Heart left ventricle (tissue), 16 donors: Measurements from ENCODE around the gene MCM5. TPM values are rescaled to one million over a fixed set of nuclear protein-coding genes. Genes with fewer than 3 reads are reported as not detected.

ENCODE experiments used
- ATAC-seq, 4 donors: fragments of 200-7000 bp; cut with Tn5 transposase; one replicate each; pipeline ENCODE4 v1.9.1; 2020 to 2022; ENCODE audit warnings: moderate library complexity in 4 of 4, mild to moderate bottlenecking in 3 of 4, moderate number of reproducible peaks in 1 of 4
- DNase-seq, 5 donors: peaks; one replicate each; pipeline ENCODE4 v3.0.0-alpha.2; 2020
- H3K27ac ChIP-seq, 12 donors: fragments of 200-600 bp; sonication (generic) in 4 of 12; one replicate each; pipeline versions ENCODE4 v1.5.0 to v1.8.0; 2016 to 2022; ENCODE audit warnings: mild to moderate bottlenecking in 2 of 12
- H3K27me3 ChIP-seq, 9 donors: fragments of 200-600 bp; sonication (generic) in 2 of 9; one replicate each; pipeline versions ENCODE4 v1.5.1 to v1.8.0; 2016 to 2022; ENCODE audit warnings: mild to moderate bottlenecking in 3 of 9
- H3K36me3 ChIP-seq, 9 donors: fragments of 200-600 bp; sonication (generic) in 2 of 9; one replicate each; pipeline versions ENCODE4 v1.5.0 to v1.8.0; 2018 to 2022; ENCODE audit warnings: mild to moderate bottlenecking in 2 of 9
- H3K4me1 ChIP-seq, 12 donors: fragments of 200-600 bp; sonication (generic) in 4 of 12; one replicate each; pipeline versions ENCODE4 v1.5.0 to v1.8.0; 2016 to 2022; ENCODE audit warnings: mild to moderate bottlenecking in 3 of 12
- H3K4me3 ChIP-seq, 12 donors: fragments of 200-600 bp; sonication (generic) in 4 of 12; one replicate each; pipeline versions ENCODE4 v1.5.0 to v1.8.0; 2017 to 2022; ENCODE audit warnings: mild to moderate bottlenecking in 9 of 12, moderate library complexity in 4 of 12
- H3K9me3 ChIP-seq, 12 donors: fragments of 200-600 bp; sonication (generic) in 4 of 12; one replicate each; pipeline versions ENCODE4 v1.5.0 to v1.8.0; 2016 to 2022; ENCODE audit warnings: mild to moderate bottlenecking in 1 of 12
- POLR2A ChIP-seq, 2 donors: fragments of 450-650 bp; IDR thresholded peaks; one replicate each; pipeline ENCODE4 v1.6.1; 2017; ENCODE audit warnings: antibody characterized with exemption in 2 of 2, mild to moderate bottlenecking in 2 of 2, moderate library complexity in 2 of 2
- whole genome bisulfite sequencing, 4 donors: extraction: QIAGEN DNeasy Blood & Tissue Kit in 2 of 4; methylation state at CpG; one replicate each; pipeline versions ENCODE4 v1.1.5 to v1.1.7; 2013 to 2018; 5-methylcytosine and 5-hydroxymethylcytosine counted together
- intact Hi-C, 10 donors: fragments of 100-400 bp; cut with DNase I; formaldehyde crosslinking; loops; one replicate each; pipeline versions ENCODE4 v1.11.1 to v1.14.2; 2022
- polyA plus RNA-seq, 2 donors: library from polyadenylated mRNA; stranded (reverse); fragments of 200-250 nt; gene quantifications; one replicate each; pipeline ENCODE4 v1.2.3, GENCODE V29; 2013
- total RNA-seq, 9 donors: library from RNA; depleted of rRNA in 2 of 9; stranded (reverse); fragments of >200 nt in 2 of 9; fragmentation: NEBNext Ultra II Directional in 3 of 9; extraction: Animal tissue kit (Norgen Biotek cat#: 25700) in 3 of 9; gene quantifications; one replicate each; pipeline versions ENCODE4 v1.1.0 to v1.2.4, GENCODE V29; 2016 to 2023
- TF ChIP-seq, protein P1 (sequence below), 12 donors: fragments of 200-600 bp; sonication (generic) in 4 of 12; IDR thresholded peaks; one replicate each; pipeline versions ENCODE4 v1.5.0 to v1.8.0; 2018 to 2022; ENCODE audit warnings: antibody characterized with exemption in 12 of 12, mild to moderate bottlenecking in 5 of 12
- donor health status: ischemic (EF 13 %, LVEDD 7.1; RV severe dilation, severe dysfunction).
- donor health status: healthy with polysubstance abuse.
- donor health status: DM: no; HTN: yes; CAD: no.
- donor health status: DM: no; HTN: no; CAD: no.
- donor health status: ischemic (EF 25% LVEDD 6.9; RV normal size, moderate dysfunction).
- donor health status: ischemic (EF 25% LVEDD 5.7; RV mildly dilated, moderate dysfunction).
- donor health status: healthy.
- donor health status: DM: yes; HTN: yes; CAD: no.
- donor health status: ischemic (EF 35%, LVEDD 5.7; RV mildly dilated, moderate dysfunction).
- donor health status: nonischemic (EF 11% LVEDD 7.7; RV severe dilation, severe dysfunction).
- donor health status: DM: yes; HTN: yes; CAD: no.
- donor health status: PGD.
- donor health status: ischemic (EF 29% LVEDD 5.4; RV normal size, mild dysfunction).
- donor health status: nonischemic (EF 23%, LVEDD 6.1; RV moderate dilation, normal function).

Gene MCM5
- total and polyA plus RNA-seq, 11 donors, result 5.9 to 30.2 (median 12.3) TPM

GRCh38 chr22:35353318-35353717 is 46.6 kb upstream of the MCM5 start:
- intact Hi-C loops, result loop anchor here in 8 of 10 donors (1.0 to 10.0 kb wide), 13 partner anchors 44 to 771 kb away; no protein-coding TSS in a partner anchor
- TF ChIP-seq, protein P1, sequence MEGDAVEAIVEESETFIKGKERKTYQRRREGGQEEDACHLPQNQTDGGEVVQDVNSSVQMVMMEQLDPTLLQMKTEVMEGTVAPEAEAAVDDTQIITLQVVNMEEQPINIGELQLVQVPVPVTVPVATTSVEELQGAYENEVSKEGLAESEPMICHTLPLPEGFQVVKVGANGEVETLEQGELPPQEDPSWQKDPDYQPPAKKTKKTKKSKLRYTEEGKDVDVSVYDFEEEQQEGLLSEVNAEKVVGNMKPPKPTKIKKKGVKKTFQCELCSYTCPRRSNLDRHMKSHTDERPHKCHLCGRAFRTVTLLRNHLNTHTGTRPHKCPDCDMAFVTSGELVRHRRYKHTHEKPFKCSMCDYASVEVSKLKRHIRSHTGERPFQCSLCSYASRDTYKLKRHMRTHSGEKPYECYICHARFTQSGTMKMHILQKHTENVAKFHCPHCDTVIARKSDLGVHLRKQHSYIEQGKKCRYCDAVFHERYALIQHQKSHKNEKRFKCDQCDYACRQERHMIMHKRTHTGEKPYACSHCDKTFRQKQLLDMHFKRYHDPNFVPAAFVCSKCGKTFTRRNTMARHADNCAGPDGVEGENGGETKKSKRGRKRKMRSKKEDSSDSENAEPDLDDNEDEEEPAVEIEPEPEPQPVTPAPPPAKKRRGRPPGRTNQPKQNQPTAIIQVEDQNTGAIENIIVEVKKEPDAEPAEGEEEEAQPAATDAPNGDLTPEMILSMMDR (IDR thresholded peaks at IDR 0.05), result no peak
- TF ChIP-seq POLR2A (IDR thresholded peaks at IDR 0.05), result no peak
- H3K4me3 ChIP-seq, result no peak overlapping the region
- ATAC-seq (no peak), DNase-seq (peak in 2 of 5 donors; percentile 6 to 59)
- 61 to 79% (median 72%) methylated on average over 11 to 12 of the region's 12 CpGs for whole genome bisulfite sequencing, 4 donors
- peak overlapping the region in 4 of 12 donors; percentile 22 to 93 (median 40) for H3K27ac ChIP-seq
- no peaks in the 10 kb centered on the region for H3K27me3 ChIP-seq
- no peaks in the 10 kb centered on the region for H3K9me3 ChIP-seq
- peaks cover 0 to 62% (median 11%) of the 10 kb centered on the region in 12 donors for H3K4me1 ChIP-seq
- H3K36me3 ChIP-seq, result peaks cover 0 to 2% (median 0%) of the 10 kb centered on the region in 9 donors

DNA sequence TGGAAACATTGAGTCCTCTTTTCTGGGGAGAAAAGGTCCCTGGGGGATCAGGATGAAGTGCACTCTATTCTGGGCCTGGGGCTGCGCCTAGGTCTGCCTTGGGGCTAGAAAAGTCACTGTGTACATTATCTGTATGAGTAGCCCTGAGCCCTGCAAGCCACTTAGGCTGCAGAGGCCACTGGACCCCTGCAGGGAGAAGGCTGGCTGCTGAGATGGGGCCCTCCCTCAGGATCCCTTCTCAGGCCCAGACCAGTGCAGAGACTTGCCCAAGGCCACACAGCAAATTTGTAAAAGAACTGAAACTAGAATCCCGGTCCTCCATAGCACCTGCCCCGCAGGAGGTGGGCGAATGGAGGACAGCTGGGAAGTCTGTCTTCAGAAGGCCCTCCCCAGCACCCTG is 45.9 kb upstream of the MCM5 start:
- no peak overlapping the region for H3K4me3 ChIP-seq
- no peaks in the 10 kb centered on the region for H3K9me3 ChIP-seq
- 84 to 91% (median 88%) methylated on average over 4 of the region's 4 CpGs for WGBS, 4 donors
- TF ChIP-seq POLR2A (IDR thresholded peaks at IDR 0.05), result no peak
- TF ChIP-seq, protein P1 (IDR thresholded peaks at IDR 0.05), result no peak
- peaks cover 0 to 62% (median 11%) of the 10 kb centered on the region in 12 donors for H3K4me1 ChIP-seq
- DNase-seq (no peak), ATAC-seq (no peak)
- no peaks in the 10 kb centered on the region for H3K27me3 ChIP-seq
- peak overlapping the region in 1 of 12 donors; percentile 93 for H3K27ac ChIP-seq
- intact Hi-C loops, result loop anchor here in 7 of 10 donors (5.0 to 10.0 kb wide), 11 partner anchors 43 to 771 kb away; no protein-coding TSS in a partner anchor
- H3K36me3 ChIP-seq, result no peaks in the 10 kb centered on the region

GRCh38 chr22:35357883-35358621 is 41.9 kb upstream of the MCM5 start:
- Histone ChIP-seq H3K9me3 (no peaks in the 10 kb centered on the region), H3K4me1 (peaks cover 0 to 32% (median 0%) of the 10 kb centered on the region in 12 donors), H3K36me3 (no peaks in the 10 kb centered on the region), H3K27ac (no peak overlapping the region), H3K4me3 (no peak overlapping the region), H3K27me3 (peaks cover 0 to 4% (median 0%) of the 10 kb centered on the region in 9 donors)
- no peak for ATAC-seq
- intact Hi-C loops, result loop anchor here in 3 of 10 donors (10.0 kb wide), 3 partner anchors 267 to 767 kb away; no protein-coding TSS in a partner anchor
- no peak for DNase-seq
- WGBS, 4 donors, result 66 to 77% (median 73%) methylated on average over 6 of the region's 6 CpGs
- no peak for TF ChIP-seq POLR2A (IDR thresholded peaks at IDR 0.05)
- TF ChIP-seq, protein P1 (IDR thresholded peaks at IDR 0.05), result no peak

GRCh38 chr22:35359380-35360065 is 40.4 kb upstream of the MCM5 start:
- Histone ChIP-seq H3K9me3 (no peaks in the 10 kb centered on the region), H3K27ac (no peak overlapping the region), H3K36me3 (no peaks in the 10 kb centered on the region), H3K4me3 (no peak overlapping the region), H3K4me1 (peaks cover 0 to 35% (median 0%) of the 10 kb centered on the region in 12 donors), H3K27me3 (peaks cover 0 to 4% (median 0%) of the 10 kb centered on the region in 9 donors)
- no peak for TF ChIP-seq POLR2A (IDR thresholded peaks at IDR 0.05)
- TF ChIP-seq, protein P1 (IDR thresholded peaks at IDR 0.05), result no peak
- 81 to 91% (median 88%) methylated on average over 9 of the region's 9 CpGs for WGBS, 4 donors
- intact Hi-C loops, result loop anchor here in 3 of 10 donors (10.0 kb wide), 3 partner anchors 265 to 765 kb away; no protein-coding TSS in a partner anchor
- ATAC-seq (no peak), DNase-seq (no peak)
